ENCODE results near the gene XCR1.

- TF ChIP-seq CTCF (IDR thresholded peaks at IDR 0.05) (no peak), EZH2 (IDR thresholded peaks at IDR 0.05; ENCODE audit: borderline replicate concordance, insufficient read depth, low read depth, low read length, poor library complexity, severe bottlenecking) (no peak)
Observed at GRCh38 chr3:45991341-45991740, 35.9 kb downstream of the XCR1 start.

Measured in B cell (primary cell).